Activated T-helper 2 cell treated with anti-CD3 and anti-CD28 coated beads, Interferon-gamma antibody, Interleukin-2, Interleukin-4, amounts not matched to agents 10 μg/mL and 5 μg/mL and 100 μg/mL, durations not matched to agents 14 hours and 24 hours and 36 hours (primary cell): ENCODE results near the gene SLAMF7. TPM values are rescaled to one million over a fixed set of nuclear protein-coding genes. Genes with fewer than 3 reads are reported as not detected.
A peak's percentile ranks its signal among the peaks of the same experiment; 100 is the strongest.
"Not testable (repeated sequence)": the region's sequence is repeated elsewhere in the genome, so short reads cannot be mapped to it uniquely, and the experiment has no call there.

Experiments
- DNase-seq: peaks from one replicate; pipeline ENCODE4 v3.0.0; 2021; ENCODE audit warnings: low spot score
- H3K27ac Mint-ChIP-seq: one replicate; pipeline ENCODE4 v1.8.0; 2021; ENCODE audit warnings: mixed read lengths
- H3K27me3 Mint-ChIP-seq: one replicate; pipeline ENCODE4 v1.8.0; 2021; ENCODE audit warnings: low read depth, mixed read lengths
- H3K36me3 Mint-ChIP-seq: one replicate; pipeline ENCODE4 v1.8.0; 2021; ENCODE audit warnings: low read depth, mixed read lengths
- H3K4me1 Mint-ChIP-seq: one replicate; pipeline ENCODE4 v1.8.0; 2021; ENCODE audit warnings: low read depth, mixed read lengths
- H3K4me3 Mint-ChIP-seq: one replicate; pipeline ENCODE4 v1.8.0; 2021; ENCODE audit warnings: low read depth, mild to moderate bottlenecking, moderate library complexity, mixed read lengths
- H3K9me3 Mint-ChIP-seq: one replicate; pipeline ENCODE4 v1.8.0; 2021; ENCODE audit warnings: mixed read lengths
- intact Hi-C: fragments of 100-400 bp; cut with micrococcal nuclease; formaldehyde crosslinking; loops from one replicate; pipeline ENCODE4 v1.15.1; 2023
- total RNA-seq: library from RNA; stranded (reverse); gene quantifications from 2 replicates; pipeline ENCODE4 v1.2.3, GENCODE V29; 2022

SLAMF7 gene, protein sequence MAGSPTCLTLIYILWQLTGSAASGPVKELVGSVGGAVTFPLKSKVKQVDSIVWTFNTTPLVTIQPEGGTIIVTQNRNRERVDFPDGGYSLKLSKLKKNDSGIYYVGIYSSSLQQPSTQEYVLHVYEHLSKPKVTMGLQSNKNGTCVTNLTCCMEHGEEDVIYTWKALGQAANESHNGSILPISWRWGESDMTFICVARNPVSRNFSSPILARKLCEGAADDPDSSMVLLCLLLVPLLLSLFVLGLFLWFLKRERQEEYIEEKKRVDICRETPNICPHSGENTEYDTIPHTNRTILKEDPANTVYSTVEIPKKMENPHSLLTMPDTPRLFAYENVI
- 4.1 and 5.5 TPM in 2 replicates for total RNA-seq

DNA sequence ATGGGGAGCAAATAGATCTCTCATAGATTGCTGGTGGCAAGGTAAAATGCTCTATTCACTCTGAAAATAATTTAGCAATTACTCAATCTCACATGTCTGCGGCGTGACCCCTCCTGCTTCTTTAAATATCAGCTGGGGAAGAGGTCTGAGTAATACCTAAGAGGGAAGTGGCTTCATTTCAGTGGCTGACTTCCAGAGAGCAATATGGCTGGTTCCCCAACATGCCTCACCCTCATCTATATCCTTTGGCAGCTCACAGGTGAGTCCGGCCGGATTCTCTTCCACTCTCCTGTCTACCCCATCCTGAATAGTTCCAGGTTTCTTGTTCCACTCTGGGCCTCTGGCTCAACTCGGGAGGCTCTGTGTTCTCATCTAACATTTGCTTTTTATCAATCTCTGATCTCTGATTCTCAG, at the start of gene SLAMF7:
SLAMF7 (plus strand) TSS at position 150 of the 414 bp plus-strand sequence; CDS start at position 205, 55 bp downstream.
- peaks cover 38% of the 10 kb centered on the region for H3K9me3 Mint-ChIP-seq
- intact Hi-C loops: no loop called here
- H3K36me3 Mint-ChIP-seq: peaks cover 43% of the 10 kb centered on the region
- peaks cover 57% of the 10 kb centered on the region for H3K4me1 Mint-ChIP-seq
- H3K4me3 Mint-ChIP-seq: peak within 1 kb of the TSS; percentile 55
- H3K27ac Mint-ChIP-seq: peak within 1 kb of the TSS; percentile 50
- DNase-seq: no peak
- H3K27me3 Mint-ChIP-seq: no peaks in the 10 kb centered on the region

DNA sequence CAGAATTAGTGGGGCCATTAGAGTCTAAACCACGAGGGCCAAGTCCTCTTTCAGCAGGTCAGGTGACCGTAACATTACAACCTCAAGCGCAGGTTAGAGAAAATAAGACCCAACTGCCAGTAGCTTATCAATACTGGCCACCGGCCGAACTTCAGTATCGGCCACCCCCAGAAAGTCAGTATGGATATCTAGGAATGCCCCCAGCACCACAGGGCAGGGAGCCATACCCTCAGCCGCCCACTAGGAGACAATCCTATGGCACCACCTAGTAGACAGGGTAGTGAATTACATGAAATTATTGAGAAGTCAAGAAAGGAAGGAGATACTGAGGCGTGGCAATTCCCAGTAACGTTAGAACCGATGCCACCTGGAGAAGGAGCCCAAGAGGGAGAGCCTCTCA, 46.7 kb upstream of the SLAMF7 start:
- H3K27ac Mint-ChIP-seq: peak overlapping the region; percentile 4
- not testable (repeated sequence) for DNase-seq

DNA sequence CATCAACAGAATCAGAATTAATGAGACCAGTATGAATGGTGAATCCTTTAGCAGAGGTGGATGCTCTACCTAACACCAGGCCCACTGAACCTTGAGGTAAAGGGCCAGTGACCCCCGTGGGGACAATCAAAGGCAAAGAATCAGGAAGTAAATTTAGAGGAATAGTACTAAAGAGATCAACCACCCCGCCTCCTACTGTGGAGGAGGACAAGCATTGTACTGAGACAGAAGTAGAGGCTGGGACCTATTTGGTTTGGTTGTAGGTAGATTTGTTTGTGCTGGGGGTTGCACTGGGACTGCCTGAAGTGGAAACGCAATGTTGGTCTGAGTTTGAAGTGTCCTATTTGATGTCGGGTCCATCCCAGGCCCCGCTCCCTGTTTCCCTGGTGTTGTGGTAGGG, 36.9 kb upstream of the SLAMF7 start:
- intact Hi-C loops: no loop called here
- Mint-ChIP-seq H3K9me3 (no peaks in the 10 kb centered on the region), H3K27ac (peak overlapping the region; percentile 15), H3K4me3 (no peak overlapping the region), H3K27me3 (no peaks in the 10 kb centered on the region), H3K36me3 (peaks cover 77% of the 10 kb centered on the region), H3K4me1 (peaks cover 75% of the 10 kb centered on the region)
- no peak for DNase-seq

More for the DNA sequence above, 46.7 kb upstream of the SLAMF7 start:
- peaks cover 60% of the 10 kb centered on the region for H3K4me1 Mint-ChIP-seq
- H3K9me3 Mint-ChIP-seq, H3K27me3 Mint-ChIP-seq, H3K4me3 Mint-ChIP-seq, intact Hi-C loops: not testable (repeated sequence)
- peaks cover 54% of the 10 kb centered on the region for H3K36me3 Mint-ChIP-seq

DNA sequence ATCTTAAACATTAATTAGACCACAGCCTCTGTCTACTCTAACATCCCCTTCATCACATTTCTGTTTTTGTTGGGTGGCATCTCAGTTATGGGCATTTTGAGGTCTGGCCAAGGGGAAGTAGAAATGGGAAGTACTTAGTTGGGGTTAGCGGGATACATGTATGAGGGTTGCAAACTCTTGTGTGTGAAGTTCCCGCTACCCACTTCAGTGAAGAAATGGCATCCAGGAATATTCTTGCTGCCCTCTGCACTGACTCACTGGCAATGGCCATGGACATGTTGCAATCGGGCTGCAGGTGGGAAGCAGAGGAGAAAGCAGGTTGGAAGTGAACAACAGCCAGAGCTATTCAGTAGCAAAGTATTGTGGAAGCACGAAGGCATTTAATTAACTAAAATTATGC, 34.8 kb upstream of the SLAMF7 start:
- no peak for DNase-seq
- Mint-ChIP-seq H3K27ac (peak overlapping the region; percentile 13), H3K36me3 (peaks cover 62% of the 10 kb centered on the region), H3K9me3 (no peaks in the 10 kb centered on the region), H3K27me3 (no peaks in the 10 kb centered on the region), H3K4me3 (no peak overlapping the region), H3K4me1 (peaks cover 60% of the 10 kb centered on the region)
- intact Hi-C loops: no loop called here

DNA sequence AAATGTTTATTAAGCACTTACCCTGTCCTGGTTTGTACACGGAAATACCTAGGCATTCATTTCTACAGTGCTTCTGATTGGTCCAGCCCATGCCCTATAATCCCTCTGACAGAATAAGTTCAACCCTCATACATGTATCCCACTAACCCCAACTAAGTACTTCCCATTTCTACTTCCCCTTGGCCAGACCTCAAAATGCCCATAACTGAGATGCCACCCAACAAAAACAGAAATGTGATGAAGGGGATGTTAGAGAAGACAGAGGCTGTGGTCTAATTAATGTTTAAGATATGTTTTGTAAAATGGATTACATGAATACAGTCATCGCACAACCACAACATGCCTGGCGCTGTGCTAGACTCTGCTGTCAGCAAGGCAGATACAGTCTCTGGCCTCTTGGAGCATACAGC, 33.8 kb upstream of the SLAMF7 start:
- H3K4me3 Mint-ChIP-seq, H3K27me3 Mint-ChIP-seq, intact Hi-C loops, DNase-seq, H3K9me3 Mint-ChIP-seq: not testable (repeated sequence)
- Mint-ChIP-seq H3K27ac (peak overlapping the region; percentile 59), H3K4me1 (peaks cover 54% of the 10 kb centered on the region), H3K36me3 (peaks cover 58% of the 10 kb centered on the region)

DNA sequence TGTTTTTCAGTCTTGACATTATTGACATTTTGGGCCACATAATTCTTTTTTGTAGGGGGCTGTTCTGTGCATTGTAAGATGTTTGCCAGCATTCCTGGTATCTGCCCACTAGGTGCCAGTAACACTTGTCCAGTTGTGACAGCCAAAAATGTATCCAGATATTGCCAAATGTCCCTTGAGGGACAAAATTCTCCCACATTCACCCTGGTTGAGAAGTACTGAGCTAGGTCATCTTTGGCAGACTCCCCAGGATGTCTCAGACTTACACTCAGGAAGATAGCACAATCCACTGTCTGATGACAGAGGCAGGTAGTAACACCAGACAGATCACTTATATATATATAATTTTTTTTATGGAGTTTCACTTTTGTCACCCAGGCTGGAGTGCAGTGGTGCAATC, 33.3 kb upstream of the SLAMF7 start:
- H3K27ac Mint-ChIP-seq: peak overlapping the region; percentile 59
- H3K4me1 Mint-ChIP-seq: peaks cover 52% of the 10 kb centered on the region
- no peak for DNase-seq
- H3K9me3 Mint-ChIP-seq: no peaks in the 10 kb centered on the region
- peaks cover 56% of the 10 kb centered on the region for H3K36me3 Mint-ChIP-seq
- no peaks in the 10 kb centered on the region for H3K27me3 Mint-ChIP-seq
- H3K4me3 Mint-ChIP-seq: no peak overlapping the region
- intact Hi-C loops: no loop called here

DNA sequence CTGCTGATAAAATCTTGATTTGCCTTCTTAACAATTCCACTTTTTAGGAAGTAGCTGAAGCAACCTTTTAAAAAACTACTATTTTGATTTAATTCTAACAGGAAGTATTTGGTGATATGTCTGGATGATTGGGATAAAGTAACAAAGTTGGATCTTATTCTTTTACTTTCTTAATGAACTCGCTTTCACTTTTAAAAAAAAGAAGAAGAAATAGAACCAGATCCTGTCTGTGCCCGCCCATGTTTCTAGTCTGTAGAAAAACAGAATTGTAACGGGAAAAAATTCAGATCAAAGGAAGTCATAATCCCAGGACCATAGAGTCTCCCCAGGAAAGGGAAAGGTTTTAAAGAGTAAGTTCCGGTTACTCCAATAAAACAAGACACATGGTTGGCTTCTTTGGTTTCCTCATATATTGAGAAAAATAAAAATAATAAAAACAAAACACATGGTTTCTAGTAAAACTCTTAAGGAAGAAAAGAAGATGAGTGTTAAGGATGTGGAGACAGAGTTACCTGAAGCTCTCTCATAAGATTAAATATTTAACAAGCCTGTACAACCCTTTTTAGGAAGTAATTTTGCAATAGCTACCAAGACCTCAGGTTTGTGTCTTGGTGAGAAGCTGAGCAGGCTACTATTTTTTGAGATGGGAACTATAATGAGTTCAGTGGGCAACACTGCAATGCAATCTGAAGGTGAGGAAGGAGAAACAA, 32.4 kb upstream of the SLAMF7 start:
- Mint-ChIP-seq H3K9me3 (no peaks in the 10 kb centered on the region), H3K27me3 (no peaks in the 10 kb centered on the region), H3K27ac (no peak overlapping the region), H3K4me3 (no peak overlapping the region), H3K4me1 (peaks cover 50% of the 10 kb centered on the region), H3K36me3 (peaks cover 57% of the 10 kb centered on the region)
- intact Hi-C loops: no loop called here
- DNase-seq: no peak

DNA sequence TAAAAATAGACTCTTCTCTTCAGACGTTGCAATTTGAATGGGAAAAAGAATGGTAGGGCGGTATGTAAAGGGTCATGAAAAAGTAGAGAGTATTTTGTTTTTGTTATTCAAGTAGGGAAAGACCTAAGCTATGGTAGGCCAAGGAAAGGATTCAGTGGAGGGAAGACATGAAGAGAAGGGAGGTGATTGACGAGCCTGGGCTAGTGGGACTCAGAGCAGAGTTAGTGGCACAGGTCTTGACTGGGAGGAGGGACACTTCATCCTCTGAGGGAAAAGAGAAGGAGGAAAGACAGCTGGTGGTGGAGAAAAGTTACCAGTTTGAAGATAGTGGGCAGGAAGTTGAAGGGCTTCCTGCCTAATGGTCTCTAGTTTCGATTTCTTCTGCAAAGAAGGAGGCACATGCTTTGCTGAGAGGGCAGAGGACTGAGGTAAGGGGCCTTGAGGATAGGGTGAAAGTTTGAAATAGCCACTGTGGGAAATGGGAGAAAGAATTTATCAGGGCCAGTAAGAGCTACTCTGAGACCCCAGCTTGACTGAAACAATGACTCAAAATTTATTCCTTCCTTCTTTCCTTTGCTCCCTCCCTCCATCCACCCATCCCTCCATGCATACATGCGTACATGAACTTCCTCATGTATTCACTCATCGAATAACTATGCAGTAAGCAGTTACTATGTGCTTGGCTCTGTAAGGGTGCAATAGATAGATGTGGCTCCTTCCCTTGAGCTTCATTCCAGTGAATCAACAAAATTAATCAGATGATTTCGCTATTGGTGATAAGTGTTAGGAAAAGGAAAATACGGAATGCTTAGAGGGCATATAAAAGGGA, 31.6 kb upstream of the SLAMF7 start:
- Mint-ChIP-seq H3K27me3 (no peaks in the 10 kb centered on the region), H3K9me3 (no peaks in the 10 kb centered on the region), H3K4me3 (no peak overlapping the region), H3K4me1 (peaks cover 48% of the 10 kb centered on the region), H3K36me3 (peaks cover 49% of the 10 kb centered on the region), H3K27ac (no peak overlapping the region)
- intact Hi-C loops: loop anchor here (2.0 kb wide), 2 partner anchors 33 to 81 kb away; no protein-coding TSS in a partner anchor
- no peak for DNase-seq

DNA sequence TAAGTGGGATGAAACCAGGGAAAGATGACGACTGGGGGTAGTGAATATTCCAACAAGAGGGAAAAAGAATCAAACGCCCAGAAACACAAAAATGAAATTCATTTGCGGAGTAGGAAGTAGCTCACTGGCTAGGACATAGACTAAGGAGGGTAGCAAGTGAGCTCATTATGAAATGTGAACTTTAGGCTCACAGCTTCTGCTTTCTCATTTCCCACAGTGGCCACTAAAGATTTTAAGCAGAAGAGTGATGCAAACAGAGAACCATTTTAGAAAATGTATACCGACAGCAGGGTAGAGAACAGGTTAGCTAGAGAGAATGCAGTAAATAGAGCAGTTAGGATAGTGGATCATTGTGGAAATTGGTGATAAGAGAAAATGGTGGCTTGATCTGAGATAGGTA, 30.9 kb upstream of the SLAMF7 start:
- H3K27ac Mint-ChIP-seq: no peak overlapping the region
- peaks cover 49% of the 10 kb centered on the region for H3K4me1 Mint-ChIP-seq
- H3K4me3 Mint-ChIP-seq: no peak overlapping the region
- no peak for DNase-seq
- H3K27me3 Mint-ChIP-seq: no peaks in the 10 kb centered on the region
- no peaks in the 10 kb centered on the region for H3K9me3 Mint-ChIP-seq
- intact Hi-C loops: loop anchor here (2.0 kb wide), 2 partner anchors 33 to 81 kb away; no protein-coding TSS in a partner anchor
- peaks cover 42% of the 10 kb centered on the region for H3K36me3 Mint-ChIP-seq

DNA sequence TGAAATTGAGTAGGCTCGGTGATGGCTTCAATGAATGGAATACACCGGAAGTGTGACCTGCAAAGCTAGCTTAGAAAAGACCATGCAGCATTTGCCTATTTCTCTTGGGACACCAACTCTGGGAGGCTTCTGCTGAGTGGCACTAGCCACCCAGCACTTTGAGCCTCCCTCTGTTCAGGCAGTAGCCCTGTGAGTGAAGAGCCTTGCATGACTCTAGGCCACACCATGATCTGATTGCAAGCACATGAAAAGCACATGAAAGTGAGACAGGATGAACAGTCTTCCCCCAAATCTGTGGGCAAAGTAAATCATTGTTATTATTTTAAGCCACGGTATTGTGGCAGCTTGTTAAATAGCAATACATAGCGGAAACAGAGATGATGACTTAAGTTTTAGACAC, 30.2 kb upstream of the SLAMF7 start:
- Mint-ChIP-seq H3K36me3 (peaks cover 35% of the 10 kb centered on the region), H3K27me3 (no peaks in the 10 kb centered on the region), H3K9me3 (no peaks in the 10 kb centered on the region), H3K27ac (no peak overlapping the region), H3K4me1 (peaks cover 45% of the 10 kb centered on the region), H3K4me3 (no peak overlapping the region)
- peak; percentile 38 for DNase-seq
- intact Hi-C loops: loop anchor here (1.0 to 2.0 kb wide), 4 partner anchors 26 to 82 kb away; no protein-coding TSS in a partner anchor

DNA sequence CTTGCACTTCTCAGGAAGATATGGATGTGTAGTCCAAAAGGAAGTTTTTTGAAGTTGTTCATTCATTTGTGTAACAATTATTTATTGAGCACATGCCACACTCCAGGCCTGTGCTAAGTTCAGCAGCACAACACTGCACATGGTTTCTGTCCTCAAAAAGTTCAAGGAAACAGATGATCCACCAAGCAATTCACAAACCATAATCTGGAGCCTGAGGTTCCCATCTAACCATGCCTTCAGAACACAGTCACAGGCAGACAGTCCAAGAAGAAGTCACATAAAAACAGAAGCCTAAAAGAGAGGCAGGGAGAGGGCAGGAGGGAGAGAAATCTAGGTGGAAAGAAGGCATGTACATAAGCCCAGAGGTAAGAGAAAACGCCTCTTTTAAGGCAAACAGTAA, 29.3 kb upstream of the SLAMF7 start:
- intact Hi-C loops: loop anchor here (1.0 to 10.0 kb wide), 6 partner anchors 26 to 405 kb away; partner anchors contain the start of genes NIT1 and PFDN2
- Mint-ChIP-seq H3K27me3 (no peaks in the 10 kb centered on the region), H3K27ac (no peak overlapping the region), H3K4me1 (peaks cover 36% of the 10 kb centered on the region), H3K36me3 (peaks cover 28% of the 10 kb centered on the region), H3K4me3 (no peak overlapping the region), H3K9me3 (no peaks in the 10 kb centered on the region)
- DNase-seq: no peak

DNA sequence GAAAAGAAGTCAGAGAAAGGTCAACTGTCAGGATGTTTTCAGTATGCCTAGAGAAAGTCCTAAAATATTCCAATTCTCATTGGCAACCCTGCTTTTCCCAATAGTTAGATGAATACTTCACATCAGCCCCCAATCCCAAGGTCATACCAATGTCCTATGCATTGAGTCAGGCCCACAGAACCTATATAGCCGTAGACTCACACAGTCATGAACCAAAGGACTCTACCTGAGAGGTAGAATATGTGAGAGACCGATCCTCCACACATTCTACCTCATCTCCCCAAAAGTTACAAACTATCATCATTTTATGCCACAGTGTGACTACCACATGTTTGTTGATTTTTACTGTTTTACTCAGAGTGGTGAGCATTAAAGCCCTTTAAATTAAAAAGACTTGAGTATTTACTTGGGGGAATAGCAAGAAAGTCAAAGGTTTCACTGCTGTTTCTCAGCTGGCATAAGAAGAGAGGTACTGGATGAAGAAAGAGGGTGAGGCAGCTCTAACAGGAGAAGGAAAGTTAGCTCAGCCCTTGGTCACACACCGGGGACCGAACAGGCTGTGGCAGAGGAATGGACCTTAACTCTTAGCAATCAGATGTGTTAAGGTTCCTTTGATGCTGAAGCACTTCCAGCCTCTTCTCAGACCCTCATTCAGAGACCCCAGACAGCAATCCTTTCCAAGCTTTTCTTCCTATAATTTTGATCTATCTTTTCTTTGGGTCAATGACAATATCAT, 28.4 kb upstream of the SLAMF7 start:
- Mint-ChIP-seq H3K4me1 (peaks cover 28% of the 10 kb centered on the region), H3K27me3 (no peaks in the 10 kb centered on the region), H3K27ac (no peak overlapping the region), H3K36me3 (peaks cover 18% of the 10 kb centered on the region), H3K9me3 (no peaks in the 10 kb centered on the region), H3K4me3 (no peak overlapping the region)
- no peak for DNase-seq
- intact Hi-C loops: loop anchor here (5.0 to 10.0 kb wide), 2 partner anchors 57 to 404 kb away; partner anchors contain the start of genes NIT1 and PFDN2
